IMR-90 (cell line): ENCODE data around the gene KANSL3. TPM values are rescaled to one million over a fixed set of nuclear protein-coding genes. Genes with fewer than 3 reads are reported as not detected.

Experiments used
- ATAC-seq: fragments of 200-7000 bp; cut with Tn5 transposase; 2 replicates; pipeline ENCODE4 v1.9.1; 2020; ENCODE audit warnings: low read depth, mild to moderate bottlenecking, moderate library complexity
- BruUV-seq: library from RNA; stranded (reverse); fragments of 400-500 nt; replicated peaks from 2 replicates; lab custom pipeline; 2021; lab: Mats Ljungman, UMichigan
- CTCF ChIA-PET: fragments of 300-600 bp; formaldehyde crosslinking; extraction: SDS; loops from one replicate; lab custom pipeline; 2021; ENCODE audit warnings: antibody characterized with exemption; lab: Yijun Ruan, JAX
- POLR2A ChIA-PET: fragments of 300-600 bp; sonication (Branson Sonifier 250); formaldehyde crosslinking; loops from one replicate; lab custom pipeline; 2022; ENCODE audit warnings: antibody characterized with exemption; ENCODE audit not compliant: unreplicated experiment; lab: Charles Lee
- DNase-seq: peaks from one replicate; pipeline ENCODE4 v3.0.0; 2013
- H2AFZ ChIP-seq: replicated peaks from 2 replicates; pipeline ENCODE3; 2013; ENCODE audit warnings: low read length, mild to moderate bottlenecking; ENCODE audit not compliant: poor library complexity
- H2AK5ac ChIP-seq: 2 replicates; pipeline ENCODE4 v1.6.1; 2013; ENCODE audit warnings: low read depth, low read length, inconsistent platforms
- H2AK9ac ChIP-seq: replicated peaks from 2 replicates; pipeline ENCODE3; 2013; ENCODE audit warnings: mild to moderate bottlenecking, low read depth, low read length, moderate library complexity; ENCODE audit not compliant: poor library complexity
- H2BK120ac ChIP-seq: 2 replicates; pipeline ENCODE4 v1.6.1; 2013; ENCODE audit warnings: low read depth, low read length, inconsistent platforms
- H2BK15ac ChIP-seq: 3 replicates; pipeline ENCODE4 v1.6.1; 2013; ENCODE audit warnings: low read depth, low read length, inconsistent platforms
- H2BK20ac ChIP-seq: 2 replicates; pipeline ENCODE4 v1.6.1; 2013; ENCODE audit warnings: low read depth, mild to moderate bottlenecking, inconsistent platforms, low read length, moderate library complexity
- H2BK5ac ChIP-seq: 2 replicates; pipeline ENCODE4 v1.6.1; 2013; ENCODE audit warnings: mild to moderate bottlenecking, low read depth, low read length, inconsistent platforms; ENCODE audit not compliant: poor library complexity, severe bottlenecking
- H3K14ac ChIP-seq: replicated peaks from 2 replicates; pipeline ENCODE4 v1.6.1; 2013; ENCODE audit warnings: low read depth, low read length, inconsistent platforms
- H3K18ac ChIP-seq: 2 replicates; pipeline ENCODE4 v1.6.1; 2013; ENCODE audit warnings: low read depth, low read length, control low read depth
- H3K23ac ChIP-seq: 2 replicates; pipeline ENCODE4 v1.6.1; 2013; ENCODE audit warnings: low read depth, low read length, inconsistent platforms
- H3K27ac ChIP-seq: 2 replicates; pipeline ENCODE4 v1.5.1; 2013; ENCODE audit warnings: mild to moderate bottlenecking, control low read depth, low read length; ENCODE audit not compliant: insufficient read depth
- H3K27me3 ChIP-seq: 2 replicates; pipeline ENCODE4 v1.6.1; 2013; ENCODE audit warnings: low read length; ENCODE audit not compliant: control insufficient read depth, insufficient read depth
- H3K36me3 ChIP-seq: 2 replicates; pipeline ENCODE4 v1.6.1; 2013; ENCODE audit warnings: low read length, mixed read lengths; ENCODE audit not compliant: control insufficient read depth, insufficient read depth
- H3K4ac ChIP-seq: 2 replicates; pipeline ENCODE4 v1.6.1; 2013; ENCODE audit warnings: low read depth, low read length, inconsistent platforms
- H3K4me1 ChIP-seq: 2 replicates; pipeline ENCODE4 v1.6.1; 2013; ENCODE audit warnings: low read length, mixed read lengths; ENCODE audit not compliant: control insufficient read depth, insufficient read depth
- H3K4me2 ChIP-seq: 2 replicates; pipeline ENCODE4 v1.6.1; 2013; ENCODE audit warnings: low read depth, mild to moderate bottlenecking, control low read depth, low read length, moderate library complexity
- H3K4me3 ChIP-seq: 2 replicates; pipeline ENCODE4 v1.5.1; 2013; ENCODE audit warnings: low read depth, mild to moderate bottlenecking, control low read depth, low read length, moderate library complexity; ENCODE audit not compliant: insufficient read depth
- H3K56ac ChIP-seq: 2 replicates; pipeline ENCODE4 v1.6.1; 2013; ENCODE audit warnings: low read length, inconsistent platforms; ENCODE audit not compliant: insufficient read depth; ENCODE audit errors: extremely low read depth
- H3K79me1 ChIP-seq, 2 experiments: 2 replicates each; pipeline ENCODE4 v1.6.1; 2013; ENCODE audit warnings: low read length in 2 of 2, inconsistent platforms in 1 of 2, low read depth in 1 of 2
- H3K9ac ChIP-seq: 2 replicates; pipeline ENCODE4 v1.6.1; 2013; ENCODE audit warnings: low read depth, low read length, control low read depth
- H3K9me1 ChIP-seq: 2 replicates; pipeline ENCODE4 v1.6.1; 2013; ENCODE audit warnings: low read length, inconsistent platforms; ENCODE audit not compliant: insufficient read depth
- H3K9me3 ChIP-seq: 2 replicates; pipeline ENCODE4 v1.6.1; 2013; ENCODE audit warnings: low read length; ENCODE audit not compliant: control insufficient read depth, insufficient read depth
- H4K20me1 ChIP-seq: 2 replicates; pipeline ENCODE4 v1.6.1; 2013; ENCODE audit warnings: low read length, inconsistent platforms; ENCODE audit not compliant: insufficient read depth
- H4K5ac ChIP-seq: 2 replicates; pipeline ENCODE4 v1.6.1; 2013; ENCODE audit warnings: mild to moderate bottlenecking, low read depth, low read length, control low read depth
- H4K8ac ChIP-seq, 2 experiments: 2 replicates each; pipeline ENCODE4 v1.6.1; 2013; ENCODE audit warnings: low read depth in 2 of 2, low read length in 2 of 2, control low read depth in 1 of 2, inconsistent platforms in 1 of 2
- H4K91ac ChIP-seq: 2 replicates; pipeline ENCODE4 v1.6.1; 2013; ENCODE audit warnings: low read depth, low read length, inconsistent platforms; ENCODE audit not compliant: insufficient read depth
- BHLHE40 ChIP-seq: fragments of 150-350 bp; IDR thresholded peaks from 2 replicates; pipeline ENCODE4 v1.6.1; 2016; ENCODE audit warnings: mild to moderate bottlenecking, low read depth, low read length
- CEBPB ChIP-seq: IDR thresholded peaks from 2 replicates; pipeline ENCODE4 v1.6.1; 2012; ENCODE audit warnings: low read depth, low read length, improper control_type of control experiment
- CHD1 ChIP-seq: IDR thresholded peaks from 2 replicates; pipeline ENCODE4 v1.6.1; 2012; ENCODE audit warnings: low read depth, low read length, improper control_type of control experiment
- FOS ChIP-seq: fragments of 150-350 bp; IDR thresholded peaks from 2 replicates; pipeline ENCODE4 v1.6.1; 2016; ENCODE audit warnings: low read depth, low read length
- MAFK ChIP-seq: IDR thresholded peaks from 2 replicates; pipeline ENCODE4 v1.6.1; 2012; ENCODE audit warnings: low read depth, low read length, improper control_type of control experiment
- MAZ ChIP-seq: IDR thresholded peaks from 2 replicates; pipeline ENCODE4 v1.6.1; 2012; ENCODE audit warnings: low read depth, mild to moderate bottlenecking, low read length, improper control_type of control experiment, moderate library complexity, borderline replicate concordance
- MXI1 ChIP-seq: IDR thresholded peaks from 2 replicates; pipeline ENCODE4 v1.6.1; 2012; ENCODE audit warnings: low read depth, mild to moderate bottlenecking, low read length, moderate library complexity, borderline replicate concordance
- NFE2L2 ChIP-seq: fragments of 150-350 bp; IDR thresholded peaks from 2 replicates; pipeline ENCODE4 v1.6.1; 2016; ENCODE audit warnings: low read depth, mild to moderate bottlenecking, low read length
- POLR2A ChIP-seq: IDR thresholded peaks from 2 replicates; pipeline ENCODE4 v1.6.1; 2012; ENCODE audit warnings: mild to moderate bottlenecking, low read depth, low read length
- RCOR1 ChIP-seq: IDR thresholded peaks from 2 replicates; pipeline ENCODE4 v1.6.1; 2012; ENCODE audit warnings: mild to moderate bottlenecking, low read length, improper control_type of control experiment; ENCODE audit not compliant: insufficient replicate concordance
- RFX5 ChIP-seq: IDR thresholded peaks from 2 replicates; pipeline ENCODE4 v1.8.0; 2012; ENCODE audit warnings: low read depth, mild to moderate bottlenecking, low read length, moderate library complexity
- SMC3 ChIP-seq: fragments of 150-350 bp; IDR thresholded peaks from 2 replicates; pipeline ENCODE4 v1.6.1; 2016; ENCODE audit warnings: low read depth, mild to moderate bottlenecking, antibody characterized with exemption, low read length, moderate library complexity
- WGBS, 2 experiments: methylation state at CpG; one replicate each; pipeline versions ENCODE4 v1.1.5 to v1.1.7; 2013; ENCODE audit warnings: missing lambda C conversion rate in 2 of 2; ENCODE audit not compliant: insufficient read length in 1 of 2; ENCODE audit errors: extremely low coverage in 2 of 2; 5-methylcytosine and 5-hydroxymethylcytosine counted together
- dilution Hi-C: fragments of 300-500 bp; cut with HindIII; formaldehyde crosslinking; loops from one replicate; pipeline ENCODE4 v1.14.3; 2018; ENCODE audit warnings: low sequenced_read_pairs; ENCODE audit not compliant: unreplicated experiment
- in situ Hi-C: fragments of 300-500 bp; cut with MboI; formaldehyde crosslinking; loops from 3 replicates; pipeline ENCODE4 v1.14.3; 2019; ENCODE audit warnings: low sequenced_read_pairs, inconsistent platforms, mixed read lengths
- intact Hi-C: fragments of 100-400 bp; cut with micrococcal nuclease; formaldehyde crosslinking; loops from 2 replicates; pipeline ENCODE4 v1.10.0; 2022
- polyA plus RNA-seq, 3 experiments: library from polyadenylated mRNA; depleted of rRNA; stranded (reverse); fragments of >200 nt; gene quantifications; 2 replicates each; pipeline ENCODE4 v1.2.3, GENCODE V29; 2012; ENCODE audit warnings: low replicate concordance in 1 of 3
- total RNA-seq: library from RNA; depleted of rRNA; stranded (reverse); fragments of >200 nt; gene quantifications from 2 replicates; pipeline ENCODE4 v1.2.3, GENCODE V29; 2012
- TF ChIP-seq, protein P1 (sequence below): fragments of 150-350 bp; IDR thresholded peaks from 2 replicates; pipeline ENCODE4 v1.6.1; 2016; ENCODE audit warnings: low read depth, mild to moderate bottlenecking, low read length, moderate library complexity, borderline replicate concordance
- TF ChIP-seq, protein P2 (sequence below): fragments of 150-350 bp; IDR thresholded peaks from 2 replicates; pipeline ENCODE4 v1.6.1; 2017; ENCODE audit warnings: mild to moderate bottlenecking, antibody characterized with exemption, low read length, low read depth
- TF ChIP-seq, protein P3 (sequence below): conservative IDR thresholded peaks from 2 replicates; pipeline ENCODE4 v1.5.1; 2012; ENCODE audit warnings: mild to moderate bottlenecking, low read depth, low read length, improper control_type of control experiment

KANSL3 gene
- total and polyA plus RNA-seq, 2 of the 4 experiments (the other 2 are of a cell fraction): 22.2 to 26.3 TPM

DNA sequence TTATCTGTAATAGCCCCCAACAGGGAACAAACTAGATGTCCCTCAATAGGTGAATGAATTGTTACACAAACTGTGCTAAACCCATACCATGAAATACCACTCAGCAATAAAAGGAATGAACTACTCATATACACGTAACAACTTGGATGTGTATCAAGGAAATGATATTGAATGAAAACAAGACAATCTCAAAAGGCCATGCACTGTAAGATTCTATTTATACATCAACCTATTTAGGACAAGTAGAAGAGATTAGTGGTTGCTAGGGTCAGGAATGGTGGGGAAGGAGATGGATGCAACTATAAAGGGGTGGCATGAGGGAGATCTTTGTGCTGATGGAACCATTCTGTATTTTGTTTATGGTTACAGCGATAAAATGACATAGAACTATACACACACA is 47.1 kb downstream of the KANSL3 start:
- Histone ChIP-seq H3K18ac (no peak overlapping the region), H3K4me1 (no peaks in the 10 kb centered on the region), H4K8ac (no peak overlapping the region), H2BK20ac (no peak overlapping the region), H3K4ac (no peak overlapping the region), H2AFZ (no peak overlapping the region), H4K20me1 (no peaks in the 10 kb centered on the region), H3K36me3 (peaks cover 33% of the 10 kb centered on the region), H3K4me3 (no peak overlapping the region), H3K9ac (no peak overlapping the region), H3K9me1 (no peaks in the 10 kb centered on the region), H2BK120ac (no peak overlapping the region), H2AK5ac (no peak overlapping the region), H2BK5ac (no peak overlapping the region), H3K14ac (no peak overlapping the region), H3K4me2 (no peak overlapping the region), H2BK15ac (no peak overlapping the region), H3K56ac (no peak overlapping the region), H3K79me1 (peaks cover 12 to 16% of the 10 kb centered on the region in 2 experiments), H4K5ac (no peak overlapping the region), H3K27me3 (no peaks in the 10 kb centered on the region), H3K23ac (no peak overlapping the region), H3K9me3 (no peaks in the 10 kb centered on the region), H4K91ac (no peak overlapping the region), H3K27ac (no peak overlapping the region), H2AK9ac (no peak overlapping the region)
- BruUV-seq: no TSS peak
- intact Hi-C loops: no loop called here
- WGBS, 2 experiments: no CpG with 5 or more reads among the region's 2 CpGs
- DNase-seq (peak; percentile 15), ATAC-seq (no peak)
- TF ChIP-seq, protein P1, sequence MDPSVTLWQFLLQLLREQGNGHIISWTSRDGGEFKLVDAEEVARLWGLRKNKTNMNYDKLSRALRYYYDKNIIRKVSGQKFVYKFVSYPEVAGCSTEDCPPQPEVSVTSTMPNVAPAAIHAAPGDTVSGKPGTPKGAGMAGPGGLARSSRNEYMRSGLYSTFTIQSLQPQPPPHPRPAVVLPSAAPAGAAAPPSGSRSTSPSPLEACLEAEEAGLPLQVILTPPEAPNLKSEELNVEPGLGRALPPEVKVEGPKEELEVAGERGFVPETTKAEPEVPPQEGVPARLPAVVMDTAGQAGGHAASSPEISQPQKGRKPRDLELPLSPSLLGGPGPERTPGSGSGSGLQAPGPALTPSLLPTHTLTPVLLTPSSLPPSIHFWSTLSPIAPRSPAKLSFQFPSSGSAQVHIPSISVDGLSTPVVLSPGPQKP: no peak
- TF ChIP-seq, protein P2, sequence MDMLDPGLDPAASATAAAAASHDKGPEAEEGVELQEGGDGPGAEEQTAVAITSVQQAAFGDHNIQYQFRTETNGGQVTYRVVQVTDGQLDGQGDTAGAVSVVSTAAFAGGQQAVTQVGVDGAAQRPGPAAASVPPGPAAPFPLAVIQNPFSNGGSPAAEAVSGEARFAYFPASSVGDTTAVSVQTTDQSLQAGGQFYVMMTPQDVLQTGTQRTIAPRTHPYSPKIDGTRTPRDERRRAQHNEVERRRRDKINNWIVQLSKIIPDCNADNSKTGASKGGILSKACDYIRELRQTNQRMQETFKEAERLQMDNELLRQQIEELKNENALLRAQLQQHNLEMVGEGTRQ: no peak
- TF ChIP-seq MXI1 (no peak), CHD1 (no peak), POLR2A (no peak), MAFK (no peak), SMC3 (no peak), MAZ (no peak), FOS (no peak), NFE2L2 (no peak), RCOR1 (no peak), CEBPB (no peak), RFX5 (no peak), BHLHE40 (no peak)
- TF ChIP-seq, protein P3, sequence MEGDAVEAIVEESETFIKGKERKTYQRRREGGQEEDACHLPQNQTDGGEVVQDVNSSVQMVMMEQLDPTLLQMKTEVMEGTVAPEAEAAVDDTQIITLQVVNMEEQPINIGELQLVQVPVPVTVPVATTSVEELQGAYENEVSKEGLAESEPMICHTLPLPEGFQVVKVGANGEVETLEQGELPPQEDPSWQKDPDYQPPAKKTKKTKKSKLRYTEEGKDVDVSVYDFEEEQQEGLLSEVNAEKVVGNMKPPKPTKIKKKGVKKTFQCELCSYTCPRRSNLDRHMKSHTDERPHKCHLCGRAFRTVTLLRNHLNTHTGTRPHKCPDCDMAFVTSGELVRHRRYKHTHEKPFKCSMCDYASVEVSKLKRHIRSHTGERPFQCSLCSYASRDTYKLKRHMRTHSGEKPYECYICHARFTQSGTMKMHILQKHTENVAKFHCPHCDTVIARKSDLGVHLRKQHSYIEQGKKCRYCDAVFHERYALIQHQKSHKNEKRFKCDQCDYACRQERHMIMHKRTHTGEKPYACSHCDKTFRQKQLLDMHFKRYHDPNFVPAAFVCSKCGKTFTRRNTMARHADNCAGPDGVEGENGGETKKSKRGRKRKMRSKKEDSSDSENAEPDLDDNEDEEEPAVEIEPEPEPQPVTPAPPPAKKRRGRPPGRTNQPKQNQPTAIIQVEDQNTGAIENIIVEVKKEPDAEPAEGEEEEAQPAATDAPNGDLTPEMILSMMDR: no peak
- POLR2A ChIA-PET: no interaction called here
- in situ Hi-C loops: no loop called here
- dilution Hi-C loops: no loop called here
- CTCF ChIA-PET: no interaction called here
